ENCODE data around the gene CDC42BPA.

DNA sequence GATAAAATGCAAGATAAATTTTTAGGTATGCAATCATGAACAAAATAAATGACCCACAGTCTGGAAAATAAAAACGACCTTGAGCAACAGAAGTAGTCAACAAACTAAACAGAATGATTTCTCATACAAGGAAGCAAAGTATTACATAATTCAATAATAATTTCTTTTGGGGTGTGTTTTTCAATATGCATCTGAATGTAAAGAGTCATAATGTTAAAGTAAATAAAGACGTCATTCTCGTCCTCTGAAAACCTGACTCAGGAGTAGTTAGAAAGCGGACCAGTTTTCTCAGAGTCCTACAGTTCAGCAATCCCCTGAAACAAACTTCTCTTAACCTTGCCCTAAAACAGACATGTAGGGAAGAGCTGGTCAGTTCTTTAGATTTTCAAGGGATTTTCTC, 18.6 kb downstream of the CDC42BPA start:
- TF ChIP-seq MAX (IDR thresholded peaks at IDR 0.05) = no peak
- TF ChIP-seq EZH2 (IDR thresholded peaks at IDR 0.05; ENCODE audit: low read depth, low read length, severe bottlenecking) = no peak
- no peak for TF ChIP-seq CREB1 (IDR thresholded peaks at IDR 0.05)
- no peak for TF ChIP-seq ATF3 (IDR thresholded peaks at IDR 0.05; ENCODE audit: insufficient read depth, low read depth, low read length)
- TF ChIP-seq, protein P1, sequence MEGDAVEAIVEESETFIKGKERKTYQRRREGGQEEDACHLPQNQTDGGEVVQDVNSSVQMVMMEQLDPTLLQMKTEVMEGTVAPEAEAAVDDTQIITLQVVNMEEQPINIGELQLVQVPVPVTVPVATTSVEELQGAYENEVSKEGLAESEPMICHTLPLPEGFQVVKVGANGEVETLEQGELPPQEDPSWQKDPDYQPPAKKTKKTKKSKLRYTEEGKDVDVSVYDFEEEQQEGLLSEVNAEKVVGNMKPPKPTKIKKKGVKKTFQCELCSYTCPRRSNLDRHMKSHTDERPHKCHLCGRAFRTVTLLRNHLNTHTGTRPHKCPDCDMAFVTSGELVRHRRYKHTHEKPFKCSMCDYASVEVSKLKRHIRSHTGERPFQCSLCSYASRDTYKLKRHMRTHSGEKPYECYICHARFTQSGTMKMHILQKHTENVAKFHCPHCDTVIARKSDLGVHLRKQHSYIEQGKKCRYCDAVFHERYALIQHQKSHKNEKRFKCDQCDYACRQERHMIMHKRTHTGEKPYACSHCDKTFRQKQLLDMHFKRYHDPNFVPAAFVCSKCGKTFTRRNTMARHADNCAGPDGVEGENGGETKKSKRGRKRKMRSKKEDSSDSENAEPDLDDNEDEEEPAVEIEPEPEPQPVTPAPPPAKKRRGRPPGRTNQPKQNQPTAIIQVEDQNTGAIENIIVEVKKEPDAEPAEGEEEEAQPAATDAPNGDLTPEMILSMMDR (IDR thresholded peaks at IDR 0.05; ENCODE audit: control extremely low read depth in 1 of 3, insufficient read depth in 1 of 3, low read depth in 1 of 3, low read length in 3 of 3) = no peak
- no peak for TF ChIP-seq TAF1 (IDR thresholded peaks at IDR 0.05; ENCODE audit: low read depth, low read length)
- TF ChIP-seq POLR2AphosphoS5 (IDR thresholded peaks at IDR 0.05; ENCODE audit: low read depth, low read length) = no peak

All from H1 (cell line).